Right atrium auricular region (tissue), 2 donors: ENCODE data around the gene TFEC. TPM values are rescaled to one million over a fixed set of nuclear protein-coding genes. Genes with fewer than 3 reads are reported as not detected.
"Not testable (repeated sequence)": the region's sequence is repeated elsewhere in the genome, so short reads cannot be mapped to it uniquely, and the experiment has no call there.

ENCODE experiments used
- DNase-seq: peaks from one replicate; pipeline ENCODE4 v3.0.0-alpha.2; 2019; ENCODE audit warnings: low spot score
- H3K27ac ChIP-seq, 2 donors: fragments of 200-600 bp; sonication (generic); 1 replicate in 1 of 2; 2 replicates in 1 of 2; pipeline ENCODE4 v1.5.1; 2016 to 2019
- H3K27me3 ChIP-seq, 2 donors: fragments of 200-600 bp; sonication (generic); one replicate each; pipeline versions ENCODE4 v1.5.1 to v1.6.0; 2017 to 2019
- H3K36me3 ChIP-seq: fragments of 200-600 bp; sonication (generic); one replicate; pipeline ENCODE4 v1.5.1; 2016
- H3K4me1 ChIP-seq, 2 donors: fragments of 200-600 bp; sonication (generic); one replicate each; pipeline versions ENCODE4 v1.5.1 to v1.6.0; 2017 to 2019
- H3K4me3 ChIP-seq, 2 donors: fragments of 200-600 bp; sonication (generic); 1 replicate in 1 of 2; 2 replicates in 1 of 2; pipeline ENCODE4 v1.5.1; 2017 to 2019; ENCODE audit warnings: mild to moderate bottlenecking in 1 of 2, moderate library complexity in 1 of 2
- H3K9me3 ChIP-seq, 2 donors: fragments of 200-600 bp; sonication (generic); one replicate each; pipeline ENCODE4 v1.5.1; 2019
- total RNA-seq, 2 donors: library from RNA; depleted of rRNA; stranded (reverse); fragments of >200 nt; gene quantifications; one replicate each; pipeline ENCODE4 v1.1.0, GENCODE V29; 2016
- TF ChIP-seq, protein P1 (sequence below), 2 donors: fragments of 200-600 bp; sonication (generic); IDR thresholded peaks; one replicate each; pipeline ENCODE4 v1.5.1; 2019; ENCODE audit warnings: antibody characterized with exemption in 2 of 2

Gene TFEC
- total RNA-seq, 2 donors from 2014 or later: 1.9 to 2.1 TPM

DNA sequence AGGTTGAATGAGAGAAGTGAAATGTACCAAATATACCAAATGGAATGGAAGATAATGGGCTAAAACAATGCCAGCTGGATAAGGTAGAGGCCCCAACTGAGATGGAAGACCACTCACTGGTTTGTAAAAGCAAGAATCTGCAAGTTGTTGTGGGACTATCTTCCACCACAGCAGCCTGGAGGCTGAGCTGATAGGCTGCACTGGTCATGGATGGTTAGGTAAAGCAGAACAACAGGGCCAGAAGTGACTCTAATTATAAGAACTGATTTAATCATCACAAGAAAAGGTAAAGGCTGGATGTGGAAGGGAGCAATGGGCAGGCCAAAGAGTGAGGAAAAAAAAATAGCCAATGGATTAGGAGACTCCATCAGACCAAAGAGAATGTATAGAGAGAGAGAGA lies 11.8 kb downstream of the TFEC start:
- Histone ChIP-seq H3K36me3 (no peaks in the 10 kb centered on the region), H3K9me3 (no peaks in the 10 kb centered on the region), H3K4me1 (no peaks in the 10 kb centered on the region), H3K4me3 (no peak overlapping the region), H3K27me3 (no peaks in the 10 kb centered on the region), H3K27ac (no peak overlapping the region)
- DNase-seq: no peak
- TF ChIP-seq, protein P1, sequence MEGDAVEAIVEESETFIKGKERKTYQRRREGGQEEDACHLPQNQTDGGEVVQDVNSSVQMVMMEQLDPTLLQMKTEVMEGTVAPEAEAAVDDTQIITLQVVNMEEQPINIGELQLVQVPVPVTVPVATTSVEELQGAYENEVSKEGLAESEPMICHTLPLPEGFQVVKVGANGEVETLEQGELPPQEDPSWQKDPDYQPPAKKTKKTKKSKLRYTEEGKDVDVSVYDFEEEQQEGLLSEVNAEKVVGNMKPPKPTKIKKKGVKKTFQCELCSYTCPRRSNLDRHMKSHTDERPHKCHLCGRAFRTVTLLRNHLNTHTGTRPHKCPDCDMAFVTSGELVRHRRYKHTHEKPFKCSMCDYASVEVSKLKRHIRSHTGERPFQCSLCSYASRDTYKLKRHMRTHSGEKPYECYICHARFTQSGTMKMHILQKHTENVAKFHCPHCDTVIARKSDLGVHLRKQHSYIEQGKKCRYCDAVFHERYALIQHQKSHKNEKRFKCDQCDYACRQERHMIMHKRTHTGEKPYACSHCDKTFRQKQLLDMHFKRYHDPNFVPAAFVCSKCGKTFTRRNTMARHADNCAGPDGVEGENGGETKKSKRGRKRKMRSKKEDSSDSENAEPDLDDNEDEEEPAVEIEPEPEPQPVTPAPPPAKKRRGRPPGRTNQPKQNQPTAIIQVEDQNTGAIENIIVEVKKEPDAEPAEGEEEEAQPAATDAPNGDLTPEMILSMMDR (IDR thresholded peaks at IDR 0.05): no peak

DNA sequence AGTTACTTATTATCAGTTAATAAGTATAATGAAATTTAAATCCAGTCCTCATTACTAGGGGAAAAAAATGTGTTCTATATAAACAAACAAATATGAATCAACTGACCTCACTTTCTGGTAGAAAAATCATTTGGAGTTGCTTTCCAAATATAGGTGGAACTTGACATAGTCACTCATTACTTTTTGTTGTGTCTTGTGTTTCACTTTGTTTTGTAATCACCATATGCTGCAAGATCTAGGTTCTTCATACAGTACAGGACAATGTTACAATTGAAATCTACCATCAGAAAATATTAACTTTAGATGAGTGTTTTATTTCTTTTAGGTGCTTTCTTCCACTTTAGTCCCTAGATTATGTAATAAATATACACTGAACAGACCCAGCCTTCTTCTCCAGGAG lies 16.9 kb downstream of the TFEC start:
- Histone ChIP-seq H3K9me3 (no peaks in the 10 kb centered on the region), H3K36me3 (no peaks in the 10 kb centered on the region), H3K4me1 (no peaks in the 10 kb centered on the region), H3K27ac (no peak overlapping the region), H3K4me3 (no peak overlapping the region), H3K27me3 (no peaks in the 10 kb centered on the region)
- TF ChIP-seq, protein P1 (IDR thresholded peaks at IDR 0.05): no peak
- no peak for DNase-seq

DNA sequence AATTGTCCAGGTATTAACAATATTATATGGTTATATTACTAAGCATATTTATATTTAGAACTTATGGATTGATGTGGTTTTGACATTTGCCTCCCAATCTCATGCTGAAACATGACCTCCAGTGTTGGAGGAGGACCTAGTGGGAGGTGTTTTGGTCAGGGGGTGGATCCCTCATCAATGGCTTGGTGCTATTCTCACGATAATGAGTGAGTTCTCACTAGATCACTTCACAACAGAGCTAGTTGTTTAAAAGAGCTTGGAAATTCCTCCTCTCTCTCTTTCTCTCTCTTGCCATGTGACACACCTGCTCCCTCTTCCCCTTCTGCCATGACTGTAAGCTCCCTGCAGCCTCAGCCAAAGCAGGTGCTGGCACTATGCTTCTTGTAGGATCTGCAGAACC lies 19.0 kb downstream of the TFEC start:
- DNase-seq: no peak

DNA sequence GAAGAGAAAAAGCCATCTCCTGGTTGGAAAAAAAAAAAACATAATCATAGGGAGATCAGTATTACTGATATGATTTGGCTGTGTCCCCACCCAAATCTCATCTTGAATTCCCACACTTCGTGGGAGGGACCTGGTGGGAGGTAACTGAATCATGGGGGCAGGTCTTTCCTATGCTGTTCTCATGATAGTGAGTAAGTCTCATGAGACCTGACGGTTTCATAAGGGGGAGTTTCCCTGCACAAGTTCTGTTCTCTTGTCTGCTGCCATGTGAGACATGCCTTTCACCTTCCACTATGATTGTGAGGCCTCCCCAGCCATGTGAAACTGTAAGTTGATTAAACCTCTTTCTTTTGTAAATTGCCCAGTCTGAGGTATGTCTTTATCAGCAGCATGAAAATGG lies 25.8 kb downstream of the TFEC start:
- H3K4me1 ChIP-seq, H3K36me3 ChIP-seq, H3K4me3 ChIP-seq, DNase-seq, H3K27me3 ChIP-seq, H3K27ac ChIP-seq: not testable (repeated sequence)
- peaks cover 0 to 12% of the 10 kb centered on the region in 2 donors for H3K9me3 ChIP-seq

More for the DNA sequence above, 19.0 kb downstream of the TFEC start:
- Histone ChIP-seq H3K9me3 (peaks cover 0 to 4% of the 10 kb centered on the region in 2 donors), H3K4me3 (no peak overlapping the region), H3K4me1 (no peaks in the 10 kb centered on the region), H3K27ac (no peak overlapping the region), H3K27me3 (no peaks in the 10 kb centered on the region), H3K36me3 (no peaks in the 10 kb centered on the region)
- TF ChIP-seq, protein P1 (IDR thresholded peaks at IDR 0.05): no peak

DNA sequence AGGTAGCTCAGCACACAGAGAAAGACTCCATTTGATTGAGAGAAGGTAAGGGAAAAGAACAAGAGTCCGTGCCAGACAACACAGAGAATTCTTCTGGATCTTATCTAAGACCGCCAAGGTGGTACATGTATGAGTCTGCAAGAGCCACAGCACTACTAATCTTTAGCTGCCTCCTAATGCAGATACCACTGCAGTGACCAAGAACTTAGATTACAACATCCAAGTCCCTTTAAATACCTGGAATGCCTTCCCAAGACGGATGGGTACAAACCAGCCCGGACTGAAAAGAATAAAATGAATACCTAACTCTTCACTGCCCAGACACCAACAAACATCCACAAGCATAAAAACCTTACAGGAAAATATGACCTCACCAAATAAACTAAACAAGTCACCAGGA lies 33.3 kb downstream of the TFEC start:
- H3K27ac ChIP-seq: no peak overlapping the region
- H3K4me3 ChIP-seq: no peak overlapping the region
- TF ChIP-seq, protein P1 (IDR thresholded peaks at IDR 0.05): no peak
- H3K36me3 ChIP-seq: no peaks in the 10 kb centered on the region
- H3K27me3 ChIP-seq: no peaks in the 10 kb centered on the region
- DNase-seq: no peak
- no peaks in the 10 kb centered on the region for H3K4me1 ChIP-seq
- peaks cover 0 to 10% of the 10 kb centered on the region in 2 donors for H3K9me3 ChIP-seq

DNA sequence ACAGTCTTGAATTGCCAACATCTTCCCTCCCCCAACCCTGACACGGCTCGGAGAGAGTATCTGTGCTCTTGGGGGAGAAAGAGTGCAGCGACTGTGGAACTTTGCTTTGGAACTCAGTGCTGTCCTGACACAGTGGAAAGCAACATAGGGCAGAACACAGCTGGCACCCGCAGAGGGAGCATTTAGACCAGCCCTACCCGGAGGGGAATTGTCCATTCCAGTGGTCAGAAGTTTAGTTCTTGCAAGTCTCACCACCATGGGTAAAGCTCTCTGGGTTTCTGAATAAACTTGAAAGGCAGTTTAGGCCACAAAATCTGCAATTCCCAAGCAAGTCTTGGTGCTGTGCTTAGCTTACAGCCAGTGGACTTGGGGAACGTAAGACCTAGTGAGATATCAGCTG lies 34.9 kb downstream of the TFEC start:
- no peaks in the 10 kb centered on the region for H3K36me3 ChIP-seq
- H3K4me1 ChIP-seq: no peaks in the 10 kb centered on the region

More for the DNA sequence above, 34.9 kb downstream of the TFEC start:
- TF ChIP-seq, protein P1 (IDR thresholded peaks at IDR 0.05): no peak
- no peaks in the 10 kb centered on the region for H3K27me3 ChIP-seq
- no peak overlapping the region for H3K4me3 ChIP-seq
- DNase-seq: no peak
- peaks cover 0 to 10% of the 10 kb centered on the region in 2 donors for H3K9me3 ChIP-seq
- H3K27ac ChIP-seq: no peak overlapping the region
